Ureter (tissue), 1 donor: ENCODE results near the gene SEBOX. TPM values are rescaled to one million over a fixed set of nuclear protein-coding genes. Genes with fewer than 3 reads are reported as not detected.

Experiments used
- DNase-seq: peaks from one replicate; pipeline ENCODE4 v3.0.0-alpha.2; 2020; ENCODE audit warnings: low spot score
- total RNA-seq: library from RNA; stranded (reverse); gene quantifications from one replicate; pipeline ENCODE4 v1.2.4, GENCODE V29; 2023
- donor health status: DM: yes; HTN: yes; CAD: no.

The SEBOX gene, protein sequence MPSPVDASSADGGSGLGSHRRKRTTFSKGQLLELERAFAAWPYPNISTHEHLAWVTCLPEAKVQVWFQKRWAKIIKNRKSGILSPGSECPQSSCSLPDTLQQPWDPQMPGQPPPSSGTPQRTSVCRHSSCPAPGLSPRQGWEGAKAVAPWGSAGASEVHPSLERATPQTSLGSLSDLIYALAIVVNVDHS
- total RNA-seq: not detected

DNA sequence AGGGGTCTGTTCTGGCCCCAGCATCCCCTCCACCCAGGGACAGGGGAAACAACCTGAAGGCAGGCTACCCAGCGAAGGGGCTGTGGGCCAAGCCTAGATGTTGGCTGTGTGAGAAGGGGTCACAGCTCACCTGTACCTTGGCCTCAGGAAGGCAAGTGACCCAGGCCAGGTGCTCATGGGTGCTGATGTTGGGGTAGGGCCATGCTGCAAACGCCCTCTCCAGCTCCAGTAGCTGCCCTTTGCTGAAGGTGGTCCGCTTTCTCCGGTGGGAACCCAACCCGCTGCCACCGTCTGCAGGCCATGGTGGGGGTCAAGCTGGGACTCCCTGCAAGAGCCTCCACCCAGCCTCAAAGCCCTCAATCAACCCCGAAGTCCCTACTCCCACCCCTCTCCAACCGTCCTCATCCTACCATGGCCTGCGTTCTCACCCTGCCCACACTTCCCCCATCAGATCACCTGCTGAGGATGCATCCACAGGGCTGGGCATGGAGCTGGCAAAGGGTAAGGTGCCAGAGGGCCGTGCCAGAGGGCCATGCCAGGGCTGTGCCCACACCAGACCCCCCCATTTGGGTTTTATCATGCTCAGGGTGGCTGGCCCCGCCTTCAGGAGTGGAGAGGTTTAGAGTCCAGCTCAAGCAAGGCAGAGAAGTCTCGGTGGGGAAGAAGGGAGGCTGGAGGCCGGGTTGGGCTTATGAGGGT is at the start of gene SEBOX:
Gene SEBOX (minus strand): TSS at position 535 of the 699 bp plus-strand sequence. CDS start 48 bp downstream, at position 487.
- no peak for DNase-seq

- DNase-seq: no peak
These were observed 48.8 kb upstream of the SEBOX start for GRCh38 chr17:28413804-28414203.

DNA sequence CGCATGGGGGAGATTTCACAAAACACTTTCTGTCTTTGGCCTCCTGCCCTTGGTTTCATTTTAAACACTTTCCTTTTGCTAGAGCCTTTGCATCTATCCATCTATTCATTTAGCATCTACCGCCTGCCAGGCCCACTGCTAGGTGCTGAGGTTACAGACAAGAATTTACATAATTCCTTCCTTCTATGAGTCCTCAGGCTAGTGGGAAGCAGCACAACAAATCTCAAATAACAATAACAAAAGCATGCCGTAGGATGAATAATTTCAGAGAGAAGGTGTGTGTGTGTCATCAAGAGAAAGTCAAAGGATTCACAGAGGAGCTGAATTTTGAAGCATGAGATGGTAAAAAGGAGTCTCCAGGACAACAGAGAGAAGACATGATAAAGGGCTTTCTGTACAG is 47.1 kb upstream of the SEBOX start:
- no peak for DNase-seq

DNA sequence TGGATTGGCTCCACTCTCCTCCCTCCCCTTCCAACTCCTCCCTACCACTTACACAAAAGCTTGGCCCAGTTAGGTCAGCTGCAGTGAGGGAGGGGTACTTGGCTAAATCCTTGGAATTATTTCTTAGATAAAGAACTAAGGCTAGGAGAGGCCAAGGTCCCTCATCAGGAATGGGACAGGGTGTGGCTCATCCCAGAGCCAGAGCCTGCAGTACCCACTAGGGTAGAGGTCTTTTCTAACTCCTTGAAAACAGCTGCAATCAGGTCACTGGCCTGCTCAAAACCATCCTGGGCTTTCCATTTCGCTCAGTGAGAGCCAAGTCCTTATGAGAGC is 42.9 kb upstream of the SEBOX start:
- no peak for DNase-seq

GRCh38 chr17:28407130-28407973 is 42.4 kb upstream of the SEBOX start:
- peak; percentile 75 for DNase-seq

DNA sequence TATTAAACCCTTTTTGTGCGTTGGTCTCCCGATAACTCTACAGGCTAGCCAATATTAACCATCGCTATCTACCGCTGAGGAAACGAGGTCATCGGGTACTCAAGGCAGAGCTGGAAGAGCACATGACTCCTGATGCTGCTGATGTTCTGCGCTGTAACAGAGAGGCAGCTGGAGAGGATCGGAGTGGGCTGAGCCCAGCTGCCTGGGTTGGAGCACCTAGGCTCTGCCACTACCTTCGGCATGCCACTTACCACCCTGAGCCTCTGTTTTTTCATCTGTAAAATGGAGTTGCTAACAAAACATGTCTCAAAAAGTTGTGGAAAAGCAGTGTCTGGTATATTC is 41.4 kb upstream of the SEBOX start:
- no peak for DNase-seq

DNA sequence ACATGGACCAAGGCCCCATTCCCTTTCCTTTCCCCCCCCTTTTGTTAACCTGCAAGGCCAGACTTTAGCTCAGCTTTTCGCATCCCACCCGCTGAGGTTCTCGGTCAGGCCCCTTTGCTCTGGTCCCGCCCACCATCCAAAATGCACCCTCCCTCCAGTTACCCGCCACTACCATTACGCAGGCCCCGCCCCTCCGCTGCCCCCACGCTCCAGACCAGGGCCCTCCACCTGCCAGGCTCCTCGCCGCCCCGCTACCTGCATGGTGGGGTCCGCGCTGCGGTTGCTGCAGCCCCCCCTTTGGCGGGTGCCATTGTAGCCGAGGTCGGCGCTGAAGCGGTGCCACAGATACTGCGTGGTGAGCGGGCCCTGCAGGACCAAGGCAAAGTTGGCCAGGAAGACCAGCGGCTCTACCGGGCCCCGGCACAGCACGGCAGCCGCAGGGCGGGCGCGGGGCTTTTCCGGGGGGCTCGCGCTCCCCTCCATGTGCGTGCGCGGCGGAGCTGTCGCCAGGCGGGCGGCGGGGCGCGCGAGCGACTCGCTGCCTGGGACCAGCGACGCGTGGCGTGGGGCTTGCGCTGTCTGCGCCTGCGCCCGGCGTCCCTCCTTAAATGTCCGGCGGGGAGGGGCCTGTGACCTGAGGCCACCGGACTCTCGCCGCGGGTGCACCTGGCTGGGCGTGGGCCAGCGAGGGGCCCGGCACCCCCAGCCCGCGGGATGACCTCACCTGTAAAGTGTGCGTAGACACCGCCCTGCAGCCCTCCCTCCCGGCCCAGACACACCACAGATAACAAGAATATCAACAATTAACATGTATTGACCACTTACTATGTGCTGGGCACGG is 40.9 kb upstream of the SEBOX start, which contains the start of gene SLC46A1:
Gene SLC46A1 (minus strand): TSS at position 581 of the 841 bp plus-strand sequence. CDS start 98 bp downstream, at position 483.
- DNase-seq: peak; percentile 62

GRCh38 chr17:28404812-28405570 is 40.0 kb upstream of the SEBOX start:
- no peak for DNase-seq

DNA sequence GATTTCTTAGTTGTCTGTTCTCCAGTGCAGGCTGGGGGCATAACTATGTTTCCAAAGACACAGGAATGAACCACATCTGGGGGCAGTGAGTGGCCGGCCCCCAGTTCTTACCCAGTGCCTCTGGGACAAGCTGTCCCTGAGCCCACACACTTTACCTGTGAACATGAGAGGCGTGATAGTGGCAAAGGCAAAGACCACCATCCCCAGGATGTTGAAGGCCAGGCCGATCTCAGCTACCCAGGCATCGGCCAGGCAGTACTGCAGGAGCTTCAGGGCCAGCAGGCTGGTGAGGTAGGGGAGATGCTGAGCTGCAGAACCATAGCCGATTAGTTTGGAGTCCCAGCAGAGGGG is 39.4 kb upstream of the SEBOX start:
- DNase-seq: no peak

- DNase-seq: no peak
These were observed 39.0 kb upstream of the SEBOX start for GRCh38 chr17:28404007-28404406.

- no peak for DNase-seq
These were observed 37.8 kb upstream of the SEBOX start for GRCh38 chr17:28402844-28403243.

- DNase-seq: no peak
These were observed 37.2 kb upstream of the SEBOX start for GRCh38 chr17:28402224-28402630.

- DNase-seq: no peak
These were observed 34.8 kb upstream of the SEBOX start for GRCh38 chr17:28399808-28400207.

- no peak for DNase-seq
These were observed 33.4 kb upstream of the SEBOX start for GRCh38 chr17:28398280-28398981.

- DNase-seq: no peak
These were observed 32.8 kb upstream of the SEBOX start for GRCh38 chr17:28397687-28398279.

GRCh38 chr17:28397275-28397674 is 32.3 kb upstream of the SEBOX start:
- DNase-seq: no peak

GRCh38 chr17:28396635-28397239 is 31.7 kb upstream of the SEBOX start:
- no peak for DNase-seq

- DNase-seq: no peak
These were observed 31.0 kb upstream of the SEBOX start for GRCh38 chr17:28395968-28396367.

DNA sequence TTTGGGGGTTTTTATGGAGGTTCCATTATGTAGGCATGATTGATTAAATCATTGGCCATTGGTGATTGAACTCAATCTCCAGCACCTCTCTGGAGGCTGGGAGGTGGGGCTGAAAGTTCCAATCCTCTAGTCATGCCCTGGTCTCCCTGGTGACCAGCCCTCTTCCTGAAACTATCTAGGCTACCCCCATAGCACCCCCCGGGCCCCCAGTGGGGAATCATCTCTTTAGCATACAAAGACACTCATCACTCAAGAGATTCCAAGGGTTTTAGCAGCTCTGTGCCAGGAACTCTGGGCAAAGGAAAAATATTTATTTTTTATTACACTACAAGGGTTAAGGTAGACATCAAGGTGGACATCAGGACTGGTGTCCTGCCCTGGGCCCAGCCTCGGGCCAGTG is 30.4 kb upstream of the SEBOX start:
- no peak for DNase-seq
